ENCODE results near the gene MYOZ3.

Gene MYOZ3

DNA sequence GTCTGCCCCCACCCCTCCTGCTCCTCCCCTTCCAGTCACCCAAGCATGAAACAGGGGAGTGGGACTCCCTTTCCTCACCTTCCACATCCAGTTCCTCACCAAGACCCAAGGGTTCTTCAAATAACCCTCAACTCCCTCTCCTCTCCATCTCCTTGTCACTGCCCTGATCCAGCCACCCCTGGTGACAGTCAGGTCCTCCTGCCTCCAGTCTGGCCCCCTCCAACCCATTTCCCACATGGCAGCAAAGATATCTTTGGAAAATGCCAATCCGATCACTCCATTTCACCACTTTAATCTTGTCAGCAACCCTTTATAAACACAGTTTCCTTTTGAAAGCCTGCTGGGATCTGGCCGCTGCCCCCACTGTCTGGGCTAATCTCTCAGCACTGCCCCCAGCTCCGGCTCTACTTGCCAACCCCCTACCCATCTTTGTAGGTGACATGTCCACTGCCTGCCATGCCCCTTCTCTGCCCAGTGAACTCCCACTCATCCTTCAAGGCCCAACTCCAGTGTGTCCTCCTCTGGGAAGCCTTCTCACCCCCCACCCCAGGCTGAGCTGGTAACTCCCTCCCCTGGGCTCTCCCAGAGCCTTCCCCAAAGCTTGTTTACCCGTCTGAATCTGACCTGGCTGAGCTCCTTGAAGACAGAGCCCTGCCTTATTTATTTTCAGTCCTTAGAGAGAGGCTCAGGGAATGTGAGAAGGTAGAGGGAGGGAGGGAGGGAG, 781 bp upstream of the MYOZ3 start:
- DNase-seq, result no peak

DNA sequence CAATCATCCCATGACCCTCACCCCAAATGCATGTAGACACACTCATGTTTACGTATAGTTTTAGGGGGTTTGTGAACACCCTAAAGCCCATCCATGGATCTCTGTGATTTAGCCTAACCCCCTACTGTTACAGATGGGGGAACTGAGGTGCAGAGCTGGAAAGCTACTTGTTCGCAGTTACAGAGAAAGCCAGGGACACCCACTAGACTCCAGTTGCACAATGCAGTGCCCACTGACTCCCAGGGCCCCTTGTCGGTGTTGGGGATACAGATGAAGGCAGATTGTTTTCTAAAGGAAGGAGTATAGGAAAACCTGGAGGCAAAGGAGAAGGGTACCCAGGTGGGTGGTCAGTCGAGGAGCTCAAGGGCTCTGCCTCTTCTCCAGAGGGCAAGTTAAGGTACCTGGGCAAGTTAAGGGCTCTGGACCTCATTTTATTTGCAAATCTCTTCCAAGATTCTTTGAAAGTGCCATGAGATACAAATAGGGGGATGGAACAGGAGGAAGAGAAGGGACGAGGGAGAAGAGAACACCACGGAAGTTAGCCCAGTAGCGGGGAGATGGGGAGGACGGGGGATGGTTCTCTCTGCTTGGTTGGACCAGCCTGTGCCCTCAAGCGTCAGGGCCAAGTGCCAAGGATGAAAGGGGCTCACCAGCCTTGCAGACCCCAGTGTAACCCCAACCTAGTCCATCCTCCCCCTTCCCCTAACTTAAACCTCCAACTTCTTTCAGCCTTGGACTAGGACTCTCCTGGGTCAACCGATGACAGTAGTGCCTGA, 958 bp downstream of the MYOZ3 start:
- no peak for DNase-seq

DNA sequence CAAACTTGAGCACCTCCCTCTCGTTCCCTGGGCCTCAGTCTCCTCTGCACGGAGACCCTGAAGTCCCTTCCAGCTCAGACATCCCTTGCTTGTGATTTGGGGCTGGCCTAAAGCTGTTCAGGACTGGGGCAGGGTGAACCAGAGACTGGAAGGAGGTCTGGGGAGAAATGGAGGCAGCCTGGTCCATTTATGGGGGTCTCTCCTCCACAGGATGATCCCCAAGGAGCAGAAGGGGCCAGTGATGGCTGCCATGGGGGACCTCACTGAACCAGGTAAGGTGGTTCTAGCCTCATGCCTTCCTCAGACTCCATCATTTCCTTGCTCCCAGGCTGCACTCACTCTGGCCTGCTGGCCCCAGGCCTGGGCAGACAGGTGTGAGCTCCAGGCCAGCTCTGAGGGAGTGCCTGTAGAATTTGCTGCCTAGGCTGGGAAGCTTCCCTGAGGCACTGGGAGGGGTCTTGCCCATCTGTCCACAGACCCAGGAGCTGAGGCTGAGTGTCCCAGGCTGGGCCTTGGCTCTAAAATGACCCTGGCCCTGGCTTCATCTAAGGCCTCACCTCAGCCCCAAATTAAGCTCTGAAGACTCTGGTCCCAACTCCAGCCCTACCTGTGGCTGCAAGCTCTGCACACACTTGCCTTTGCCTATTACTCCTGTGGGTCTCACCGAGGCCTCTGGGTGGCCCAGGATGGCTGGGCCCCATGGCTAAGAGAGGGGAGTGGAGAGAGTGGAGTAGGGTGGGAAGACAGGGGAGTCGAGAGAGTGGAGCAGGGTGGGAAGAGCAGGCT, 1.9 kb downstream of the MYOZ3 start:
- no peak for DNase-seq

DNA sequence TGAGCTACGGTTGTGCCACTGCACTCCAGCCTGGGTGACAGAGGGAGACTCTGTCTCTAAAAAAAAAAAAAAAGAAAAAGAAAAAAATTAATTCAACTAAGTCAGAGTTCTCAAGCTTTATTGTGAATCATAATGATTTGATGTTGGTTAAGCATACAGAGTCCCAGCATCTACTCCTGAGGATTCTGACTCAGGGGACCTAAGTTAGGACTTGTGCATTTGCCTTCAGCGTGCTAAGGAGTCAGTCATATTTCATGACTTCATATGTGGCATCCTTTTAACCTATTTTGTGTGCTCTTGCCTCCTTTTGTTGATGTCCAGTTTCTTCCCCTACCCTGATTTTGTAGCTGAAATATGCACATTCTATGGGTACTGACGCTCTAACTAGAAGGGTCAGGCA, 2.9 kb downstream of the MYOZ3 start:
- DNase-seq, result no peak

DNA sequence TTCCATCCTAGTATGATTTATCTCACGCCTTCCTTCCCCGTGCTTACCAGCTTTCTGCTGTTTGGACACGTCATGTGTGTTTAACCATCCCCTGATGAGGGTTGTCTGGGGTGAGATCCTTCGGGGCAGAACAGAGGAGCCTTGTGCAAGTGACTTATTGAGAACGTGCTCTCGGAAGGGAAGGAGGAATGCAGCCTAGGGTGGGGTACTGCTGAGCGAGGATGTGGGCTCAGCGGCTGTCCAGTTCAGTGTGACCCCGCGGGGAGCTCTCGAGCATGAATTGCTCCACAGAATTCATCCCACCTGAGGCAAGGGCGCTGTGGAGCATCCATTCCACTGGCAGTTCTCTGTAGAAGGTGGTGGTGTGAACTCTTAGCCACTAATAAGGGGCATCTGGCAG, 4.0 kb downstream of the MYOZ3 start:
- DNase-seq, result no peak

DNA sequence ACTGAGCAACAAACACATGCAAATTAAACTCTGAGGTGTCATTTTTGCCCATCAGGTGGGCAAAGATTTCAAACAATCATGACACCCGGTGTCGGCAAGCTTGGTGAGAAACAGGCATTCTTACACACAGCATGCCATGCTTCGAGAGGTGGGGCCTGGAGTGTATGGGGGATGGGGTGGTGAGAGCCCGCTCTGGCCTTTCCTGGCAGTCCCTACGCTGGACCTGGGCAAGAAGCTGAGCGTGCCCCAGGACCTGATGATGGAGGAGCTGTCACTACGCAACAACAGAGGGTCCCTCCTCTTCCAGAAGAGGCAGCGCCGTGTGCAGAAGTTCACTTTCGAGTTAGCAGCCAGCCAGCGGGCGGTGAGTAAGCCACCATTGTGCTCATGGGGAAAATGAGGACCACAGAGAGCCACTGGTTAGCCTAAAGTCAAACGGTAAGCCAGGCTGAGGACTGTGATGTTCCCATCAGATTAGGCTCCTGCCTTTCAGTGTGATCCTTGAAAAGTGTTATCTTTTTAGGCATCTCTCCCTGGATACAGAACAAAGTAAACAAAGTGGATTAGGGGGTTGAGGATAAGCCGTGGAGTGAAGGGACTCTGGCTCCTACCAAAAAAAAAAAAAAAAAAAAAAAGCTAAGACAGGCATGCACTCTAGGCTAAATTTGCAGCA, 9.4 kb downstream of the MYOZ3 start:
- no peak for DNase-seq

DNA sequence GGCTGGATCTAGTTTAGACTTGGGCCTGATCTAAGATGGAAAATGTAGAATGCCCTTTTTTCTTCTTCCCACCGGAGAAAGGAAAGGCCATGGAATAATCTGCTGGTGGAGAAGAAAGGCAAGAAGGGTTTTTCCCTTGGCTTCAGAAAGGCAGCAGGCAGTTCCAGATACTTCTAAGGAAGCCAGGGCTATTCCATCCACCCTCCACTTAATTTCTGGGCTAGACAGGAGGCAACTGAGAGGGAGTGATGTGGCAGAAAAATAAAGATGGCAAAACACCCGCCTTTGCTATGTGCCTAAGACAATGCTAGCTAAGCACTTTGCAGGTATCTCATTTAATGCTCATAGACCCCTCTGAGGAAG, 9.9 kb downstream of the MYOZ3 start:
- no peak for DNase-seq

DNA sequence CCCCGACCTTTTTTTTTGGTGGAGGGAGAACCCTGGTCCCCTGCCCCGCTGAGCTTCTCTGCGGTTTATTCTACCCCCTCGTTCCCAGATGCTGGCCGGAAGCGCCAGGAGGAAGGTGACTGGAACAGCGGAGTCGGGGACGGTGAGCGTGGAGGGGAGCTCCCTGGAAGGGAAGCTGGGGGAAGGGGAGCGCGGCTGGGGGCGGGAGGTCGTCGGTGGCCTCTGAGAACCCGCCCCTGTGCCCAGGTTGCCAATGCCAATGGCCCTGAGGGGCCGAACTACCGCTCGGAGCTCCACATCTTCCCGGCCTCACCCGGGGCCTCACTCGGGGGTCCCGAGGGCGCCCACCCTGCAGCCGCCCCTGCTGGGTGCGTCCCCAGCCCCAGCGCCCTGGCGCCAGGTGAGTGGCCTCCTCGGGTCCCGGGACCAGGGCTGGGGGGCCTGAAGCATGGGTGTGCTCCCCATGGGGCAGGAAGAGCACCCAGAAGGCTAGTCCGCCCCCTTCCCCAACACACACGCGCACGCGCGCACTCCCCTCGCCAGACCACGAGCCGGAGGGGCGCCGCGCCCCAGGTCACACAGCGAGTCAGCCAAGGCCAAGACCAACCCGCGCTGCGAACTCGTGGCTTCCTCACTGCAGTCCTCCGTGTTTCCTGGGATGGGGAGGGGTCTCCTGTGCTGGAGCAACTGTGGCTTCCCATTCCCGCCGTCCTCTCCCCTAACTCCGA, 10.6 kb downstream of the MYOZ3 start:
- no peak for DNase-seq

DNA sequence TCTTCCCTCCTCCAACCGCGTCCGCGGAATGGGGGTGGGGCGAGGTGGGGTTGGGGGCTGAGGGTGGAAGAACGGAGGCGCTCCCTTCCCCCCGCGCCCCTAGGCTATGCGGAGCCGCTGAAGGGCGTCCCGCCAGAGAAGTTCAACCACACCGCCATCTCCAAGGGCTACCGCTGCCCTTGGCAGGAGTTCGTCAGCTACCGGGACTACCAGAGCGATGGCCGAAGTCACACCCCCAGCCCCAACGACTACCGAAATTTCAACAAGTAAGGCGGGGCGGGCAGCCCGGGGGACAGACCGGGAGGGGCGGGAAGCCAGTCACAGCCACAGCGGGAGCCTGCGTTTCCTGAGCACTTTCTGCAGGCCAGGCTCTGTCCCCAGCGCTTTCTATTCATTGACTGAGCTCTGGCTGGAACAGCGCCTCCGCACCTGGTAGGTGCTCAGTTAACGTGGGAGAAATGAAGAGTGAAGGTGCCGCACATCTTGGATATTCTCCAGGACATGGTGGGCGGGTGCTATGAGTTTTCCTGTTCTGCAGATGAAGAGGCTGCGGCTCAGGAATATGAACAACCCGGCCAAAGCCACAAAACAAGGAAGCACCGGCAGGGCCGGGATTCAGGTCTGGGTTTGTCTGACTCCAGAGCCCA, 11.3 kb downstream of the MYOZ3 start:
- no peak for DNase-seq

DNA sequence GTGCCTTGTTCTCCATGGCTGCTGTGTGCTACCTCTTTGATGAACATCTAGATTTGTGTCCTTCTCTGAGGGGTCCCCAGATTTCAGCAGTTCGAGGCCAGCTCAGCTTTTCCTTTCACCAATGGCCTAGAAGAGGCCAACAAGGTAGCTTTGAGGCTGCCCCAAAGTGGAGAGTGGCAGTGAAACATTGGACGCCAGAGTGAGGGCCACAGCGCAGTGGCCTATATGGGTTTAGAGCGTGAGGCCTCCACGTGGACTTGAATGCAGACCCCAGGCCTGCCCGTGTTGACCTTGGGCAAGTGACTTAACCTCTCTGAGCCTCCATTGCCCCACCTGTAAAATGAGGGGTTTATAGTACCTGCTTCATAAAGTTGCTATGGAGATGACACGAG, 11.8 kb downstream of the MYOZ3 start:
- no peak for DNase-seq

DNA sequence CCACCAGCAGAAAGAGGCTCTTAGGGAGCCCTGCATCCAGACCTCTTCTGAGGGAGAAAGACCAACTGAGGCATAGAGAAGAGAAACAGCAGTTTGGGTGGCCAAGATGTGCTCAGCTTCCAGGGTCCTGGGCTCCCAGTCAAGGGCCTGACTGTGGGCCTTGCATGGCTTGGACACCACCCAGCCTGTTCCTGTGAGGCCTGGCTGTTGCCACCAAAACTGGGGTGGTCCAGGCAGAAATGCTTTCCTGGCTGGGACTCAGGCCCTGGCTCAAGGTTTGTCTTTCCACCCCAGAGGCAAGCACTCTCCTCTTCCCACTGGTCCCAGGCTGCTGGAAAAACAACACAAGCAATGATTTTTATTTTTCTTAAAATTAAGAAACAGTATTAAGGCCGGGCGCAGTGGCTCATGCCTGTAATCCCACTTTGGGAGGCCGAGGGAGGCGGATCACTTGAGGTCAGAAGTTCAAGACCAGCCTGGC, 13.3 kb downstream of the MYOZ3 start:
- no peak for DNase-seq

DNA sequence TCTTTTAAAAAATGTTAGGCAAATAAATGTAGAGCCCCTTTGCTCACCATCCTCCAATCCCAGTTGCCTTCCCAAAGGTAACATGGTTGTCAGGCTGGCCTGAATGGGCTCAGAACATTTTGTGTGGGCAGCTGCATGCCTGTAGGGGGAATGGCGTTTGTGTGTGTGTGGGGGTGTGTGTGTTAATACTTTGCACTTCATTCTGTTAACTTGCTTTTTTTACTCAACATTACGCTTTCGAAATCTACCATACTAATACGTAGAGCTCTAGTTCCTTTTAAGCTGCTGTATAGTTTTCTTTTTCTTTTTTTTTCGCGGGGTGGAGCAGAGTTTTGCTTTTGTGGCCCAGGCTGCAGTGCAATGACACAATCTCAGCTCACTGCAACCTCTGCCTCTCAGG, 14.0 kb downstream of the MYOZ3 start:
- no peak for DNase-seq

DNA sequence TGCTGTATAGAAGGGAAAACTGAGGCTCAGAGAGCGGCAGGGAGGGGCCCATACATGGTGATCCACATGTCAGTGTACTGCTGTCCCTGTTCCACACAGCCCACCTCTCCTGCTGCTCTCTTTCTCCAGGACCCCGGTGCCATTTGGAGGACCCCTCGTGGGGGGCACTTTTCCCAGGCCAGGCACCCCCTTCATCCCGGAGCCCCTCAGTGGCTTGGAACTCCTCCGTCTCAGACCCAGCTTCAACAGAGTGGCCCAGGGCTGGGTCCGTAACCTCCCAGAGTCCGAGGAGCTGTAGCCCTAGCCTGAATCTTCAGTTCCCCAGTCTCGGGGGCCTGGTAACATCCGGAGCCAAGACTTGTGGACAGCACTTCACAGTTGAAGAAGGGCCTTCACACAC, 15.5 kb downstream of the MYOZ3 start:
- no peak for DNase-seq

DNA sequence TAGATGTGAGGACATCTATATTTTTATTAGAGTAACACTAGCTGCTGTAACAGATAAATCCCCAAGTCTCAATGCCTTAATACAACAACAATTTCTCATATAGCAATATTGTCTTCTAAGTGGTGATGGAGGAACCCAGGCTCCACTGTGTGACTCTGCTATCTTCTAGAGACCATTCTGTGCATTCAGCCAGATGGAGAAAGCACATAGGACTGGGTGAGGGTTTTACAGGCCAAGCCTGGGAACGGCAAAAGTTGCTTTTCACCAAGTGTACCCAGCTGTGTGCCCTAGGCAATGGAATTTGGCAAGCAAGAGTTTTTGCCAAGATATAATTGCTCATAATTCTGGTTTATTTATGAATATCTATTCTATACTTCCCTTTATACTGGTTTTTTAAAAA, 28.1 kb downstream of the MYOZ3 start:
- no peak for DNase-seq

DNA sequence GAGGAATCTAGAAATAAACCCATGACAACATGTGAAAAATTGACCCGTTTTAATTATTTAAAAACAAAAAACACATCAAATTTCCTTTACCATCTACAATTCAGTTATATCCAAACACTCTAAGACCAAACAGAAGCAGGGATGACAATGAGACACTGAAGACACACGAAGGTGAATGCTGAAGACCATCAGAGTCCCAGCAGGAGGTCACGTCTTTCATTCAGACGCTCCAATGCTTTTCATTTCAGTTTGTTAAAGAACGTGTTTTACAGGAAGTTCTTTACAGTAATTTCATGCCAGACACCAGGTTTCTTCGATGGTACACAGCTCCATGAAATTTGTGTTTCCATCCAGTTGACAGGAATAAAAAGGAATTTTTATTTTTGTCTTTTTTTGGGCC, 29.7 kb downstream of the MYOZ3 start:
- DNase-seq, result no peak

DNA sequence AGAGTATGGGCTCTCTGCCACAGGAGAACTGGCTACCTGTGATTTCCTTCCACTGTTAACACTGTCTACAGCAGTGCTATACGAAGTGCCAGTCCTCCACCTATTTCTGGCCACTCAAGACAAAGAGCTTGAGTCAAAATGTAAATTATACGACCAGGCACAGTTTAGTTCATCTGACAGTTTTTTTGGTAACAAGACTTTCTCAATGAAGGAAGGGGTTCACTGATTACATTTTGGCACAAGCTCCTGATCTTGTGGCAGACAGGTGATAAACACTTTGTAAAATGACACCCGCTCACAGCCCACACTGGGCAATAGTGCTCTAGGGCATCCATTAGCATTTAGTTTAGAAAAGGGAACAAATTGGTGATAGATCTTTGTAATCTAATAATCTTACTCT, 31.2 kb downstream of the MYOZ3 start:
- no peak for DNase-seq

DNA sequence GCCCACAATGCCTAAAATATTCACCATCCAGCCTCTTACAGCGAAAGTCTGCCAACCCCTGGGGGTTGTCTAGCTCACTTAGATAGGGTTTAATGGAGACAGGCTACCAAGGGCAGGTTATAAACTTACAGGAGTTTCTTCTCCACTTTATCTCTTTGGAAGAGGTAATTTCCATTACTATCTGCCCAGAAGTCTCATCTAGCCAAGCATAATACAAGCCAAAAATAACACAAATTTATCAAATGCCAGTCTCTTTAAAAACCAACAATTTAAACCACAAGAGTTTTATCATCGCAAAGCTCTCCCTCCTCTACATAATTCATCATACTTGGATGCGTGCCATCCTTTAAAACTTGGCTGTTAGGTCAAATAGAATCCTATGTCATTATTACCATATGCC, 33.6 kb downstream of the MYOZ3 start:
- DNase-seq, result no peak

DNA sequence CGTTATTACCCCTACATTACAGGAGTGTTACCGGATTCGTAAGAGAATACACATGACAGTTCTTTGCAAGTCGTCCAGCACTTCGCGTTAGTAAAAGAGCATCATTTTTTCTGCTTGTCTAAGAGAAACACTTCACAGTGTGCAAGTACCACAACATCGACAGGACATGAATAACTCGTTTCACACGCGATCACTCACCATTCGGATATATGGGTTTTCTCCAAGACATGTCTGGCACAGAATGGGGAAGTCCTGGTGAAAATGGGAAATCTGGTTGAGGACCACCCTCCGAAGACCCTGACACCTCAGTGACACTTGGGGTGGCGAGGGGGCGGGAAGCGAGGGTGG, 39.2 kb downstream of the MYOZ3 start:
- DNase-seq, result no peak

DNA sequence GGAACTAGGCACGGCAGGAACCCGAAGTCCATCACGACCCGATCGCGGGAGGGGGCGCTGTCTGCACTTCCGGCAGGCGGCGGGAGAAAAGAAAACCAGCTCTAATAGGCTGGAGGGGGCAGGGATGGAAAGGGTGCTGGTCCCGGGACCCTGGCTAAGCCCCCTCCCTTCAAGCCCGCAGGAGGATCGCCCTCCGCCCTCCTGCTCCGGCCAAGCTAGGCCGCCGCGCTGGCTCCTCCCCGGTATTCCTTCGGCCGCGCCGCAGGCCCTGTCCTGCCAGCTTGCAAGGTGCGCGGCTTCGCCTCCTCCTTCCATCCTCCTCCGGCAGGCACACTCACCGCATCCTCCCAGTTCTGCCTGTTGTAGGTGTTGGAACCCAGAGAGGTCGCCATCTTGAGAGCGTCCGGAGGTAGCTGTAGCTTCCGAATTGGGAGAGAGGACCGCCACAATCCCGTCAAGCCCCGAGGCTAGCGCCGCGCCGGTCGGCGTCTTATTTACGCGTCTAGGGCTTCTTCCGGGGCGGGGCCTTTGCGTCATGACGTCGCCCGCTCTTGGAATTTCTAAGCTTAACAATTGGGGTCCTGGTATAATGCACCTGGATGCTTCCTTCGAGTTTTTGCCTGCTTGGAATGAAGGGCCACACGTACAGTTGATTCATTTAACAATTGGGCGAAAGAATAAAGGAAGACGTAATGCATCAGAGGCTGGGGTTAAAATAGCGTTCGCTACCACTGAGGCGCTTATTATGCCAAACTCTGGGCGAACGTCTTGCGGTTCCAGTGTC, 39.7 kb downstream of the MYOZ3 start, which contains the start of gene RBM22:
Gene RBM22, minus strand, starts transcription at position 469 of the 784 bp plus-strand sequence. Its CDS starts 77 bp downstream, at position 392.
- DNase-seq, result peak; percentile 56

DNA sequence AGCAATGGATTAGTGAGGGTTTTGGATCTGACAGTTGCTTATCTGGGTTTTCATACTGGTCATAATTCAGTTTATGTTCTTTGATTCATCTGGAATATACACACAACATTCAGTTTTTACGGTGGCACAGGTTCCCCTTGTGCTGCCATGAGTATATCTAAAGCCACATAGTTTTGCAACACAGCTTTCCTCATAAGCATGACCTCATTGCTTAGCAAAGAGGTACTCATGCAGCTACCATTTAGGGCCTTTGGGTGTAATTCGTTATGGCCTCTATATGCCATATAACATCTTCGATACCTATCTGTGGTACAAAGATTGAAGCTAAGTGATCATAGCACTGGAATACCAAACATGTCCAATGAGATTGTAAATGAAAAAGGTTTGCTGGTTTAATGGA, 42.7 kb downstream of the MYOZ3 start:
- DNase-seq, result no peak

DNA sequence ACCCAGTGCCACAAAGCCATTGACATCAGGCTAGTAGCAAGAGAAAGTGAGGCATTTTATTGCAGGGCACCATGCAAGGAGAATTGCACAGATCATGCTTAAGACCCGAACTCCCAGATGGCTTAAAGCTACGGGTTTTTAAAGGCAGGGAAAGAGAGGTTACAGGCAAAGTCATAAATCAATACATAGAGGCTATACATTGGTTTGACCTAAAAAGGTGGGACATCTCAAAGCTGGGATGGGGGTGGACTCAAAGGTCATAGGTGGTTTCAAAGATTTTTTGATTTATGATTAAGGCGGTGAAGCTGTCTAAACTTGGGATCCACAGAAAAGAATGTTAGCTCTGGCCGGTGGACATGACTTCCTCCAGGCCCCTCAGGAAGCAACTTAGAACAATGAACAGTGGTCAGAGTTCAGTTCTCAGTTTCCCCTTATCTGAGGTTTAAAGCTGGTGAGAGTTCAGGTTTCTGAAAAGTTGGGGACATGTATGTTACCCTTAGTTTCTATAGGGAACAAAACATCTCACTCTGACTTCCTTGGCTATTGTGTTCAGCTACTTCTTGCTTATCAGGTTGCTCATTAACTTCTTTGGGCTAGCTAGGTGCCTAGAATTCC, 45.8 kb downstream of the MYOZ3 start:
- DNase-seq, result no peak

All from NCI-H1436 treated with DMSO at 0.1 percent for 48 hours (cell line).